ENCODE results near the gene TRPV5. TPM values are rescaled to one million over a fixed set of nuclear protein-coding genes. Genes with fewer than 3 reads are reported as not detected.
A peak's percentile ranks its signal among the peaks of the same experiment; 100 is the strongest.

TRPV5 gene
- total and polyA plus RNA-seq, 7 experiments from 2014 or later: not detected

DNA sequence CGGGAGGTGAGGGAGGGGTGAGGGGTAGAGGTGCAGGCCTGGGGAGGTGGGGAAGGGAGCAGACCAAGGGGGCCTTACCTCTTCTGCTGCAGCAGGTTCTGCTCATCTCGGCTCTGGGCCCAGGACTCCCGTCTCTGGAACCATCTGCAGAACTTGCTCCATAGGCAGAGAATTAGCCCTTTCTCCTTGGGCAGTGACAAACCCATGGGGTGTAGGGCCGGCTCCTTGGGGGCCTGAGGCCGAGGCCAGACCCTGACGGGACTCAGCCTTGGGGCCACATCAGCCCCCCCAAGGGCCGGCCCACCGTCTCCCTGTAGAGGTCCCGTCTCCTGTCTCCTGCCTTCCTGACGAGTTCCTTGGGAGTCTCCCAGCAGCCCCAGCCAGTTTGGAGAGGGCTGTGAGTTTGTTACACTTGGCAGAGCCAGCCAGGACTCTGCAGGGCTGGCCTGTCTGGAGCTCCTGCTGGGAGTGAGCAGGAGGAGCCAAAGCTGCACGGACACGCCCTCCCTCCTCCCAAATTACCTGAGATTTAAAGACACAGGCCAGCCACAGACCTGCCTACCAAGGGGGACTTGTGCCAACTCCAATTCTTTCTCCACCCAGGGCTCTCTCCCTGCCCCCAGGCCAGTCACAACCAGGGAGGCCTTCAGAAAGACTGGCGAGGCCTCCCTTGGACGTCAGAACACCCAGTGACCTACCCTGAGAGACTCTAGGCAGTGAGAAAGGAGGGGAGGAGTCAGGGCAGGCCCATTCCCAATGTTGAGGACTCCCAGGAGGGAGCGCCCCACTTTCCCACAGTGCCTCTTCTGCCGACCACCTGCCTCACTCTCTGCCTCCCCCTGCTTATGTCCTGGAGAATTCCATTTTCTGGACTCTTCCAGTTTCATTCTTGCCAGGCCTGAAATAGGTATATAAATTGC is 48.0 kb downstream of the TRPV5 start, which contains the start of gene TRPV6:
TSS of gene TRPV6 (minus strand) at position 435 of the 920 bp plus-strand sequence.
- H3K27me3 Mint-ChIP-seq: peaks cover 0 to 9% (median 4%) of the 10 kb centered on the region in 5 donors
- no peaks in the 10 kb centered on the region for H3K27me3 ChIP-seq (ENCODE audit: control insufficient read depth in 2 of 2, insufficient read depth in 2 of 2, low read length in 2 of 2)
- intact Hi-C loops (cut with micrococcal nuclease): no loop called here
- H3K4me3 Mint-ChIP-seq: no peak within 1 kb of the TSS
- no peaks in the 10 kb centered on the region for H3K4me1 Mint-ChIP-seq
- H3K36me3 ChIP-seq (ENCODE audit: control insufficient read depth in 2 of 3, insufficient read depth in 3 of 3, low read length in 3 of 3): no peaks in the 10 kb centered on the region
- H3K4me3 ChIP-seq (ENCODE audit: low read length): no peak within 1 kb of the TSS
- no peaks in the 10 kb centered on the region for H3K9me3 ChIP-seq (ENCODE audit: control insufficient read depth in 2 of 3, low read length in 3 of 3)
- DNase-seq (no peak), ATAC-seq (no peak)
- POLR2A ChIA-PET: no interaction called here
- H3K9me3 Mint-ChIP-seq: peaks cover 0 to 1% (median 0%) of the 10 kb centered on the region in 11 donors
- no peaks in the 10 kb centered on the region for H3K4me1 ChIP-seq (ENCODE audit: control insufficient read depth in 2 of 2, insufficient read depth in 2 of 2, low read length in 2 of 2)
- no peaks in the 10 kb centered on the region for H3K36me3 Mint-ChIP-seq
- CTCF ChIA-PET: no interaction called here
- no peak within 1 kb of the TSS for H3K27ac ChIP-seq (ENCODE audit: low read depth, low read length)
- peak within 1 kb of the TSS in 1 of 9 donors; percentile 37 for H3K27ac Mint-ChIP-seq

DNA sequence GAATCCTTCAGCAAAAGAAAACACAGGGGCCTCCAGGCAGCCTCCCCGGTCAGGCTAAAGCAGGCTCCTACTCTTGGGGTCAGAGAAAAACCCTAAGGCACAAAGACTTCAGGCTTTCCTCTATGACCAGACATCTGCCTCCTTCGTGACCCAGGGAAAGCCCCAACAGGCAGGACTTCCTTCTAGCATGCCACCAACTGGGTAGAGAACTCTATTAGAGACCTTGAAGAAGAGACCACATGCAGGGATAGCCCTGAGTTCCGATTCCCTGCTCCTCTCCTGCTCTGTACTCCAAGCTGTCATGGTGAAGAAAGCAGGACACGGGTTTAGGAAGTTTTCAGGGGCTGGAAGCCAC is 49.3 kb downstream of the TRPV5 start:
- H3K9me3 Mint-ChIP-seq: peaks cover 0 to under 1% (median 0%) of the 10 kb centered on the region in 11 donors
- POLR2A ChIA-PET: no interaction called here
- no peak overlapping the region for H3K27ac Mint-ChIP-seq
- intact Hi-C loops (cut with micrococcal nuclease): loop anchor here in 1 of 2 donors (5.0 kb wide), 1 partner anchor 118 kb away; no protein-coding TSS in a partner anchor
- CTCF ChIA-PET: no interaction called here
- H3K4me3 ChIP-seq (ENCODE audit: low read length): no peak overlapping the region
- ATAC-seq (no peak), DNase-seq (no peak)
- H3K4me1 ChIP-seq (ENCODE audit: control insufficient read depth in 2 of 2, insufficient read depth in 2 of 2, low read length in 2 of 2): no peaks in the 10 kb centered on the region
- no peaks in the 10 kb centered on the region for H3K36me3 Mint-ChIP-seq
- H3K27me3 Mint-ChIP-seq: peaks cover 0 to 20% (median 4%) of the 10 kb centered on the region in 5 donors
- no peaks in the 10 kb centered on the region for H3K27me3 ChIP-seq (ENCODE audit: control insufficient read depth in 2 of 2, insufficient read depth in 2 of 2, low read length in 2 of 2)
- H3K36me3 ChIP-seq (ENCODE audit: control insufficient read depth in 2 of 3, insufficient read depth in 3 of 3, low read length in 3 of 3): no peaks in the 10 kb centered on the region
- H3K27ac ChIP-seq (ENCODE audit: low read depth, low read length): no peak overlapping the region
- no peaks in the 10 kb centered on the region for H3K4me1 Mint-ChIP-seq
- H3K4me3 Mint-ChIP-seq: no peak overlapping the region
- no peaks in the 10 kb centered on the region for H3K9me3 ChIP-seq (ENCODE audit: control insufficient read depth in 2 of 3, low read length in 3 of 3)

DNA sequence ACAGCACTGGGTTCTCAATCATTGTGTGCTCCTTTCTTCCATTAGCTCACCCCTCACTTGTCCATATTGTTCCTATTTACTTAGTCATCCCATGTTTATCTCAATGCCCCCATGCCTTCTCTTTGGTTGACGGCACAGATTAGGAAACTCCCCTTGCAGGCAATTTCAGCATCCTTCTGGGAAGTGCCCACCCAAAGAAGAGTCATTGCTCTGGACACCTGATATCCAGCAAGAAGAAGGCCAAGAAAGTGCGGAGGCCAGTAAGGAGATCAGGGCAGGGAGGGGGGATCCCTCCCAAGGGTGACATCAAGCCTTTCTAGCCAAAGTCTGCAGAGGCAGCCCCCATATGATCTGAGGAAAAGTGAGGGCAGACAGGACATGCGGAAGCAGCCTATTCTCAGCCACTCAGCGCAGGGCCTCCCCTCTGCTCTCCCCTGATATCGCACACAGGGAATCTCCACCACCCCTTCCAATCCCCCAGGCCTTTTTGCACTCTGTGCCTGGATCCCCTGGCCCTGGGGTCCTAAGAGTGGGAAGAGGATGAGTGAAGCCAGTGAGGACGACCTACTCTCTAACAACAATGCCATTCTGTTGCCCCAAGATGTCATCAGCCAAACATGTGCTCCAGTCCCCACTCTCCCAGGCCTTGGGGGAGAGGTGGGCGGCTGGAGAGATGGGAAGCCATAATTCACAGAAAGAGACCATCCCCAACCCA is 49.8 kb downstream of the TRPV5 start:
- H3K27ac Mint-ChIP-seq: peak overlapping the region in 1 of 9 donors; percentile 1
- intact Hi-C loops (cut with micrococcal nuclease): loop anchor here in 1 of 2 donors (5.0 kb wide), 1 partner anchor 119 kb away; no protein-coding TSS in a partner anchor
- ChIA-PET CTCF (no interaction called here), POLR2A (no interaction called here)
- H3K4me1 Mint-ChIP-seq: no peaks in the 10 kb centered on the region
- Histone ChIP-seq H3K36me3 (ENCODE audit: control insufficient read depth in 2 of 3, insufficient read depth in 3 of 3, low read length in 3 of 3) (no peaks in the 10 kb centered on the region), H3K9me3 (ENCODE audit: control insufficient read depth in 2 of 3, low read length in 3 of 3) (no peaks in the 10 kb centered on the region), H3K27ac (ENCODE audit: low read depth, low read length) (no peak overlapping the region), H3K27me3 (ENCODE audit: control insufficient read depth in 2 of 2, insufficient read depth in 2 of 2, low read length in 2 of 2) (no peaks in the 10 kb centered on the region), H3K4me3 (ENCODE audit: low read length) (no peak overlapping the region), H3K4me1 (ENCODE audit: control insufficient read depth in 2 of 2, insufficient read depth in 2 of 2, low read length in 2 of 2) (no peaks in the 10 kb centered on the region)
- peaks cover 0 to 20% (median 4%) of the 10 kb centered on the region in 5 donors for H3K27me3 Mint-ChIP-seq
- no peak overlapping the region for H3K4me3 Mint-ChIP-seq
- DNase-seq (no peak), ATAC-seq (no peak)
- no peaks in the 10 kb centered on the region for H3K9me3 Mint-ChIP-seq
- no peaks in the 10 kb centered on the region for H3K36me3 Mint-ChIP-seq

DNA sequence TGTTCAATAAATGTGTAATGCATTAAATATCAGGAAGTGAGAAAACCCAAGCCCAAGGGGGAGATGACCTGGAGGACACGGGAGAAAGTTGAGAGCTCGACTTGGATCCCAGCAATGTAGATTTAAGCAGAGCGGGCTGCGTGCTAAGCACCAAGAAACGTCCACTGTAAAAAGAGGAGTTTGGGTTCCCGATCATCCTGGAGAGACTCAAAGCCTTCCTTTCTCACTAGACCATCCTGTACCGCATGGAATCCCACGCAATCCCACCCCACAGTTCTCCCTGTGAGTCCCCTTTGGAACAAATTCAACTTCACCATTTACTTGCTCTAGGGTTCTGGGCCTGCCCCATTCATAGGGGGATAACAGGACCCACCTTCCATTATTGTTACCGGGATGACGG is 50.4 kb downstream of the TRPV5 start:
- CTCF ChIA-PET: interaction anchor here (1.0 kb wide), 1 partner anchor 120 kb away, joined by 4 read pairs; no protein-coding TSS in a partner anchor
- no peak overlapping the region for H3K4me3 Mint-ChIP-seq

DNA sequence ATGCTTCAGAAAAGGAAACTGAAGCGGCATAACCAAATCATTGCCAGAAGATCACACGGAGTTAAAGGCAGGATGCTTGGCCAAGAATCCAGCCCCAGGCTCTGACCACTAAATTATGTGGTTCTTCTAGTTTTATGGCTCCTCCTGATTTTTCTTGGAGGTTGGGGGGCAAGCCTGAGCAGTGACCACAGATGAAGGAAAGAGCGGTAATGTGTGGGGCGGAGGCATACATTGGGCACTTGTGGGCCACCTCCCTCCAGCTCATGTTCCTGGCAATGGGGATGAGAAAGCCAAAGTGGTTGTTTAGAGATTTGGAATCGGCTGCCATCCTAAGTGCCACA is 51.2 kb downstream of the TRPV5 start:
- Mint-ChIP-seq H3K36me3 (no peaks in the 10 kb centered on the region), H3K4me3 (no peak overlapping the region), H3K9me3 (no peaks in the 10 kb centered on the region), H3K27me3 (peaks cover 0 to 20% (median 4%) of the 10 kb centered on the region in 5 donors), H3K27ac (no peak overlapping the region), H3K4me1 (no peaks in the 10 kb centered on the region)
- DNase-seq (peak in 1 of 9 donors; percentile 3), ATAC-seq (no peak)
- intact Hi-C loops (cut with micrococcal nuclease): loop anchor here in 1 of 2 donors (5.0 kb wide), 1 partner anchor 120 kb away; no protein-coding TSS in a partner anchor
- Histone ChIP-seq H3K36me3 (ENCODE audit: control insufficient read depth in 2 of 3, insufficient read depth in 3 of 3, low read length in 3 of 3) (no peaks in the 10 kb centered on the region), H3K27ac (ENCODE audit: low read depth, low read length) (no peak overlapping the region), H3K27me3 (ENCODE audit: control insufficient read depth in 2 of 2, insufficient read depth in 2 of 2, low read length in 2 of 2) (no peaks in the 10 kb centered on the region), H3K4me1 (ENCODE audit: control insufficient read depth in 2 of 2, insufficient read depth in 2 of 2, low read length in 2 of 2) (no peaks in the 10 kb centered on the region), H3K4me3 (ENCODE audit: low read length) (no peak overlapping the region), H3K9me3 (ENCODE audit: control insufficient read depth in 2 of 3, low read length in 3 of 3) (no peaks in the 10 kb centered on the region)
- ChIA-PET POLR2A (no interaction called here), CTCF (interaction anchor here (0.7 to 2.0 kb wide), 5 partner anchors 21 to 333 kb away, joined by 3 to 7 read pairs (median 4); partner anchors contain the start of gene EPHB6)

More for the DNA sequence above, 50.4 kb downstream of the TRPV5 start:
- Mint-ChIP-seq H3K36me3 (no peaks in the 10 kb centered on the region), H3K4me1 (no peaks in the 10 kb centered on the region), H3K9me3 (no peaks in the 10 kb centered on the region), H3K27me3 (peaks cover 0 to 20% (median 4%) of the 10 kb centered on the region in 5 donors), H3K27ac (no peak overlapping the region)
- no peaks in the 10 kb centered on the region for H3K4me1 ChIP-seq (ENCODE audit: control insufficient read depth in 2 of 2, insufficient read depth in 2 of 2, low read length in 2 of 2)
- ATAC-seq (no peak), DNase-seq (no peak)
- H3K4me3 ChIP-seq (ENCODE audit: low read length): no peak overlapping the region
- H3K27me3 ChIP-seq (ENCODE audit: control insufficient read depth in 2 of 2, insufficient read depth in 2 of 2, low read length in 2 of 2): no peaks in the 10 kb centered on the region
- intact Hi-C loops (cut with micrococcal nuclease): loop anchor here in 1 of 2 donors (5.0 kb wide), 1 partner anchor 119 kb away; no protein-coding TSS in a partner anchor
- no peaks in the 10 kb centered on the region for H3K36me3 ChIP-seq (ENCODE audit: control insufficient read depth in 2 of 3, insufficient read depth in 3 of 3, low read length in 3 of 3)
- no peak overlapping the region for H3K27ac ChIP-seq (ENCODE audit: low read depth, low read length)
- POLR2A ChIA-PET: no interaction called here
- H3K9me3 ChIP-seq (ENCODE audit: control insufficient read depth in 2 of 3, low read length in 3 of 3): no peaks in the 10 kb centered on the region

DNA sequence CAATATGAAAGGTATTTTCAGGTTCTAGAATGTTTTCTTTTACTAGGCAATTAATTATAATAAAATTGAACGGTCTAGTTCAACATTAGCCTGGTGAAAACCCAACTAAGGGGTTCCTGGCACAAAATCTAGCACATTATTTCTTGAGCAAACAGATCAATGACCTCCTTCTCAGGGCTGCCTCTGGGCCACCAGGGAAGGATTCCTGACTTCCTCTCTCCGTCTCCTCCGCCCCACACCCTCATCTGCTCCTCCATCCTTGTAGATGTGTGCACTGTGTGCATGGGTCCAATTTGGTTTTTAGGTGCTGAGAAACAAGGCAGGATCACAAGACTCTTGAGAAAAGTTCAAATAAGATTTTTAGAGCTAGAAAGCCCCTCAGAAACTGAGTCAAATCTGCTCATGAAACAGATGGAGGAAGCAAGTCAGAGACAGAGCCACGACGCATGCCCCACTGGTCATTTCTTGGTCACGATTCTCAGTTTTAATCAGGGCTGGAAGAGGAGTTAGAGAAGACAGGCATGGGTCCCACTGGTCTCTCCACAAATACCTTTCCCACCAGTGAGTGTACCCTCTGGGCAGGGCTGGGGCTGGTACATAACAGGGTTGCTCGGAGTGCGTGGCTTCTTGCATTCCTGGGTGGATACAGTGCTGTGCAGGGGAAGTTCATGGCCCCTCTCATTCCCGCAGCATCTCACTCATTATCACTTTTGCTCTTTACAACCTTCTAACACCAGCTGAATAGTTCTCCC is 51.8 kb downstream of the TRPV5 start:
- DNase-seq: no peak
- H3K36me3 ChIP-seq (ENCODE audit: control insufficient read depth in 2 of 3, insufficient read depth in 3 of 3, low read length in 3 of 3): no peaks in the 10 kb centered on the region
- Mint-ChIP-seq H3K4me3 (no peak overlapping the region), H3K27me3 (peaks cover 0 to 20% (median 4%) of the 10 kb centered on the region in 5 donors), H3K36me3 (no peaks in the 10 kb centered on the region), H3K4me1 (no peaks in the 10 kb centered on the region), H3K9me3 (no peaks in the 10 kb centered on the region), H3K27ac (no peak overlapping the region)
- no peaks in the 10 kb centered on the region for H3K4me1 ChIP-seq (ENCODE audit: control insufficient read depth in 2 of 2, insufficient read depth in 2 of 2, low read length in 2 of 2)
- ATAC-seq: no peak
- ChIA-PET CTCF (interaction anchor here (0.9 to 2.0 kb wide), 5 partner anchors 20 to 333 kb away, joined by 3 to 7 read pairs (median 5); partner anchors contain the start of gene EPHB6), POLR2A (interaction anchor here (0.7 kb wide), 1 partner anchor 30 kb away, joined by 3 read pairs; no protein-coding TSS in a partner anchor)
- no peak overlapping the region for H3K4me3 ChIP-seq (ENCODE audit: low read length)
- H3K9me3 ChIP-seq (ENCODE audit: control insufficient read depth in 2 of 3, low read length in 3 of 3): no peaks in the 10 kb centered on the region
- intact Hi-C loops (cut with micrococcal nuclease): loop anchor here (1.0 to 5.0 kb wide), 5 partner anchors 27 to 334 kb away; no protein-coding TSS in a partner anchor
- no peak overlapping the region for H3K27ac ChIP-seq (ENCODE audit: low read depth, low read length)
- H3K27me3 ChIP-seq (ENCODE audit: control insufficient read depth in 2 of 2, insufficient read depth in 2 of 2, low read length in 2 of 2): no peaks in the 10 kb centered on the region
